HCT116 (cell line): Measurements from ENCODE around the gene CDC42BPB.

Source experiments
- ELF1 ChIP-seq: IDR thresholded peaks from 2 replicates; pipeline ENCODE4 v1.6.1; 2012; ENCODE audit warnings: low read depth, borderline replicate concordance
- JUND ChIP-seq: IDR thresholded peaks from 2 replicates; pipeline ENCODE4 v1.6.1; 2012
- POLR2A ChIP-seq: IDR thresholded peaks from 2 replicates; pipeline ENCODE4 v1.7.0; 2011; ENCODE audit warnings: borderline replicate concordance; ENCODE audit not compliant: insufficient read depth, insufficient read length; ENCODE audit errors: extremely low read depth
- TCF7L2 ChIP-seq: IDR thresholded peaks from 2 replicates; pipeline ENCODE4 v1.7.0; 2011; ENCODE audit warnings: borderline replicate concordance, inconsistent platforms; ENCODE audit not compliant: insufficient read depth, insufficient read length; ENCODE audit errors: extremely low read depth
- TF ChIP-seq, protein P1 (sequence below), 3 experiments: fragments of 200-600 bp in 1 of 3; sonication (generic) in 1 of 3; IDR thresholded peaks in 2 of 3; conservative IDR thresholded peaks in 1 of 3; 2 replicates each; pipeline ENCODE4 v1.5.1; 2012 to 2017; ENCODE audit warnings: low read depth in 2 of 3, low read length in 2 of 3, antibody characterized with exemption in 1 of 3, borderline replicate concordance in 1 of 3, control low read depth in 1 of 3, mild to moderate bottlenecking in 1 of 3, mixed read lengths in 1 of 3, mixed run types in 1 of 3, moderate library complexity in 1 of 3; ENCODE audit not compliant: insufficient read depth in 1 of 3

DNA sequence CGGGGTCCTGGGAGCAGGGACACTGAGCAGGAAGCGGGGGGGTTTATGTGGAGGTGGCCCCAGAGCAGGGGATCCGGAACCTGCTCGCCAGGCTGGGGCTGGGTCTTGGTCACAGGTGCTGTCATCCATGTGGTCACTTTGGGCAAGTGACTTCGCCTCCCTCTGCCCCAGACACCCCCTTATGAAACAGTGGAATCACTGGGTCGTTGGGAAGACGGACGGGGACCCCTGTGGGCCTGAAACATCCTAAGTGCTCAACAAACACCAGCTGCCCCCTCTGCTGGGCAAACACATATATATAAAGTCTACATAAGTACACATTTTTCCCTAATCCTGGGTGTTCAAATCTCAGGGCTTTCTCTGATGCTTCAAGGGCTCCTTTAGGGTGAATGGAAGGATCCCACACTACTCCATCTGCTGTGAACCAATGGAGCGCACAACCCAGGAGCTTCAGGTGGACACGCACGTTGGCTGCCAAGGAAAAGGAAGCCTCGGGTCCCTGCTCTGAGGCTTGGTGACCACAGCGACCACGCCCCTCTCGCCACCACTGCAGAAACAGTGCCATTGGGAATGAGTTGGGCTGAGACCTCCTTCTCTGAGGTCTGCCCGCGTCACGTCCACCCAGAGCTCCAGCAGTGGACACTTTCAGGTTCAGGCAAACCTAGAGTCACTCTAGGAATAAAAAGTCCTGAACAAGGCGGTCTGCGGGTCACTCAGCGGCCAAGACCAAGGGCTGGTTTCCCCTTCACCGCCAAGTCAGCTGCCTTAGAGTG, 54.6 kb downstream of the CDC42BPB start:
- TF ChIP-seq, protein P1, sequence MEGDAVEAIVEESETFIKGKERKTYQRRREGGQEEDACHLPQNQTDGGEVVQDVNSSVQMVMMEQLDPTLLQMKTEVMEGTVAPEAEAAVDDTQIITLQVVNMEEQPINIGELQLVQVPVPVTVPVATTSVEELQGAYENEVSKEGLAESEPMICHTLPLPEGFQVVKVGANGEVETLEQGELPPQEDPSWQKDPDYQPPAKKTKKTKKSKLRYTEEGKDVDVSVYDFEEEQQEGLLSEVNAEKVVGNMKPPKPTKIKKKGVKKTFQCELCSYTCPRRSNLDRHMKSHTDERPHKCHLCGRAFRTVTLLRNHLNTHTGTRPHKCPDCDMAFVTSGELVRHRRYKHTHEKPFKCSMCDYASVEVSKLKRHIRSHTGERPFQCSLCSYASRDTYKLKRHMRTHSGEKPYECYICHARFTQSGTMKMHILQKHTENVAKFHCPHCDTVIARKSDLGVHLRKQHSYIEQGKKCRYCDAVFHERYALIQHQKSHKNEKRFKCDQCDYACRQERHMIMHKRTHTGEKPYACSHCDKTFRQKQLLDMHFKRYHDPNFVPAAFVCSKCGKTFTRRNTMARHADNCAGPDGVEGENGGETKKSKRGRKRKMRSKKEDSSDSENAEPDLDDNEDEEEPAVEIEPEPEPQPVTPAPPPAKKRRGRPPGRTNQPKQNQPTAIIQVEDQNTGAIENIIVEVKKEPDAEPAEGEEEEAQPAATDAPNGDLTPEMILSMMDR (IDR thresholded peaks at IDR 0.05 in 2 of 3, conservative IDR thresholded peaks at IDR 0.05 in 1 of 3; ENCODE audit: borderline replicate concordance in 1 of 3, insufficient read depth in 1 of 3, low read depth in 2 of 3, low read length in 2 of 3), result 0 out of 6 replicates have a peak, but pooled peaks of 2 of the 3 experiments have one; percentile 2 to 14
- TF ChIP-seq TCF7L2 (no peak), POLR2A (no peak), ELF1 (no peak), JUND (no peak)
